Activated CD4-positive, alpha-beta T cell treated with anti-CD3 and anti-CD28 coated beads, Interleukin-2, Interleukin-6, amounts not matched to agents 100 ng/mL and 50 ng/mL, durations not matched to agents 16 hours and 8 hours (primary cell): ENCODE results near the gene MAN1C1.
A peak's percentile ranks its signal among the peaks of the same experiment; 100 is the strongest.

ENCODE experiments used
- DNase-seq: peaks from one replicate; pipeline ENCODE4 v3.0.0-alpha.2; 2020

Gene MAN1C1

DNA sequence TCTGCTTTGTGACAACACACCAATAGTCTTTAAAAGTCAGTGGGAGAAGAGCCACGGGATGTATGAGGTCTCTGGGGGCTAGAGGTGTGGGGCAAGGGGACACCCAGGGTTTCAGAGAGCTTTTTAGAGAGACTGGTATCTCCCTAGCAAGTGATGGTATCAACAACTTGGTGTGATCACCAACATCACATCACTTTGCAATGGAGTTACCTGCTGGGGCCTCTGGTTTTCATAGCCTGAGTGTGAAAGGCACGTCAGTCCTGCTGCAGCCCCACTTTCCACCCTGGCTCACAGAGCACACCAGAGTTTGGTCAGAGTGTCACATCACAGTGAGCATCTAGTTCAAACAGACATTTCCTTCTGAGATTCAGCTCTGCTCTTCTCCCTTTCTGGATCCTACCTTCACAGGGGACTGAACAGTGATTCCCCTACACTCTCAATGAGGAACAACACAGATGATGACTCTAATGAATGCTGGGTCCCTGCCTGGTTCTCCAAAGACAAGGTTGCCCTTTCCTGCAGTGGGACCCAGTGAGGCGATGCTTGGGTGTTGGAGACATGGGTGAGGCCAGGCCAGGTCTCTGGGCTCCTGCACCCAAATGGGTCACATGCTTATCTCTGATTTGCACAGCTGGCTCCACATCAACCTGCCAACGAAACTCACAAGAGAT lies 2.0 kb upstream of the MAN1C1 start:
- DNase-seq, result no peak

DNA sequence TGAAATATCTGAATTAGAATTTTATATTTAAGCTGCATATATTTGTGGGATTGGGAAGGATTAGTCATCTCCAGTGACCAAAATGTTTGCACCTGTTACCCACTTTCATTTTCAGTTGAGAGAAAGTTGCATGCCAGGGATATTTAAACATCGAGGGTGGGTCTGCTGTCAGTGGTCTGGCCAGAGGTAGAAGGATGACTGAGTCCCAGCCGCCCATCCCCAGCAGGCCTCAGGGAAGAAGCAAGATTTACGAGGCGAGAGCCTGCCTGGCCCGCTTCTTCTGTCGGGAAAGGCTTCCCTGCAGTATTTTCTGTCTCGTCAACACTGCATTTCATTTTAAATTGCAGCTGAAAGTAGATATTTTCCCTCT lies 1.4 kb upstream of the MAN1C1 start:
- DNase-seq, result no peak

DNA sequence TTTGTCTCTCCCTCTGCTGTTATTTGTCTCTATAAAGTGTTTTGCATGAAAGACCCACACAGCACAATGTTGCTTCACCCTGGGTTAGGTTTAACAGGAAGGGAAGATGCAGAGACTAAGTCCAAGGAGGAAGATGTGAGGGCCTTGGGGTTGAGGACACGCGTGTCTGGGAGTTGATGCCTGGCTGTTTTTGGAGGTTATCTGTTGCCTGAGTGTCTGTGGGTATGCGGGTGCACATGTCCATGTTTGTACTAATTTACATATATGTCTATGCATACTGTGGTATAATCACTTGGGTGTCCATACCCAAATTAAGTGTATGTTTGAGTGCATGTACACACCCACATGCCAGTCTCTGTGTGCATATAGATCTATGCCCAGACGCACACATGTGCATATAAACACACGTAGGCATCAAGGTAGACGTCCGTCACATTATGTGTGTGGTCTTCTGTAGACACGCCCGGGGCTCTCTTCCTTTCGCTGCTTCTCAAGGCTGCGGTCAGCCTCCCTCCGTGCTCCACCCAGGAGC lies 962 bp upstream of the MAN1C1 start:
- DNase-seq, result no peak

DNA sequence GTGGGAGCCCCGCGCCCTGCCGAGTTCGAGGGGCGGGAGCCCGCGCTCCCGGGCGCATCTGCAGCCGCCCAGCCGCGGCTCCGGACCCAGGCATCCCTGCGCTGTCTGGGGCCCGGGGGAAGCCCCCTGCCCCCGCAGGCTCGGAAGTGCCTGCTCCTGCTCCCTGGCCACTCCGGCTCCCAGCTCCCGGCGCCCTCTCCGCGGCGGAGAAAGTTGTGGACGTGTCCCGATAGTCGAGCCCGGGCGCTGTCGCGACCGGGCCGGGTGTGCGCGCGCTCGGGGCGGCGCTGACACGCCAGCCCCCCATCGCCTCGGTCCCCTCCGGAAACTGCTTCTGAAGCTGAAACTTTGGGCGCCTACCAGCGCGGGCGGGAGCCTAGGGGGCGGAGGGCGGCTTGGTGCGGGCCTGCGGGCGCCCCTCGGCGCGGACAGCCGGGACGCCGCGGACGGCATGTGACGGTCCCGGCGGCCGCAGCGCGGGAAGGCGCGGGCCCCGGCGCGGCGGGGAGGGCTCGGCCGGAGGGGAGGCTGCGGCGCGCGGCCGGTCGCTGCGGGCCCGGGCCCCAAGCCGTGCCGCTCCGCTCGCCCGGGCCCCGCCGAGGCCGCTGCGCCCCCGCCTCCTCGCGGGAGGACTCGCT lies 515 bp downstream of the MAN1C1 start:
- no peak for DNase-seq

DNA sequence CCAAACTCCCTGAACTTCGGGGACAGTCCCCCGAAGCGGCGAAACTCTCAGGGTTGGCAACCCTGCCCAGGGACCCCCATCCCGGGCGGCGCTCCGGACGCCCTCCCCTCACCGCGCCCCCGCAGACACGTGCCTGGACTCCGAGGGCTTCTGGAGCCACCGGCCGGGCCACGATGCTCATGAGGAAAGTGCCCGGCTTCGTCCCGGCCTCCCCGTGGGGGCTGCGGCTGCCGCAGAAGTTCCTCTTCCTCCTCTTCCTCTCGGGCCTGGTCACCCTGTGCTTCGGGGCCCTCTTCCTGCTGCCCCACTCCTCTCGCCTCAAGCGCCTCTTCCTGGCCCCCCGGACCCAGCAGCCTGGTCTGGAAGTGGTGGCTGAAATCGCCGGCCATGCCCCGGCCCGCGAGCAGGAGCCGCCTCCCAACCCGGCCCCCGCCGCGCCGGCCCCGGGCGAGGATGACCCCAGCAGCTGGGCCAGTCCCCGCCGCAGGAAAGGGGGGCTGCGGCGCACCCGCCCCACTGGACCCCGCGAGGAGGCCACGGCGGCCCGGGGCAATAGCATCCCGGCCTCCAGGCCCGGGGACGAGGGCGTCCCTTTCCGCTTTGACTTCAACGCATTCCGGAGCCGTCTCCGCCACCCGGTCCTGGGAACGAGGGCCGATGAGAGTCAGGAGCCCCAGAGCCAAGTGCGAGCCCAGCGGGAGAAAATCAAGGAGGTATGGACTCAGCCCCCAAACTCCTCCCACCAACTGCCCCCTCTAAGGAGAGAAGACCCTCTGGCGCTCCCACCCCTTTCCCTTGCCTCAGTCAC lies 1.2 kb downstream of the MAN1C1 start:
- DNase-seq, result no peak

DNA sequence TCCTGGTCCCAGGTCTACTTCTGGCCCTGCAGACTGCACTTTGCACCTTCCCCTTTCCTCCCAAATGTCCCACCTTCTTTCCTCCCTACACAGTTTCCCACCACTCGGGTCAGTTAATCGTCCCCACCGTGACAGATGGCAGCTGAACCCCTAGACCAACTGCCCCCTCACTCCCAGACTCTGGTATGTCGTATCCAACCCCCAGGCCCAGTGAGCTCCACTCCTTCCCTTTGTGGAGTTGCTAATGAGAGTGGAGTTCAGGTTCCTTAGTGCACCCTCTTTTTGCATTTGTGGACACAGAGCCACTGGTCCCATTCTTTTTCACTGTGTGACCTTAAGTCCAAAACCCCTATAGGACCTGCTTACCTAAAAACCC lies 1.8 kb downstream of the MAN1C1 start:
- no peak for DNase-seq

DNA sequence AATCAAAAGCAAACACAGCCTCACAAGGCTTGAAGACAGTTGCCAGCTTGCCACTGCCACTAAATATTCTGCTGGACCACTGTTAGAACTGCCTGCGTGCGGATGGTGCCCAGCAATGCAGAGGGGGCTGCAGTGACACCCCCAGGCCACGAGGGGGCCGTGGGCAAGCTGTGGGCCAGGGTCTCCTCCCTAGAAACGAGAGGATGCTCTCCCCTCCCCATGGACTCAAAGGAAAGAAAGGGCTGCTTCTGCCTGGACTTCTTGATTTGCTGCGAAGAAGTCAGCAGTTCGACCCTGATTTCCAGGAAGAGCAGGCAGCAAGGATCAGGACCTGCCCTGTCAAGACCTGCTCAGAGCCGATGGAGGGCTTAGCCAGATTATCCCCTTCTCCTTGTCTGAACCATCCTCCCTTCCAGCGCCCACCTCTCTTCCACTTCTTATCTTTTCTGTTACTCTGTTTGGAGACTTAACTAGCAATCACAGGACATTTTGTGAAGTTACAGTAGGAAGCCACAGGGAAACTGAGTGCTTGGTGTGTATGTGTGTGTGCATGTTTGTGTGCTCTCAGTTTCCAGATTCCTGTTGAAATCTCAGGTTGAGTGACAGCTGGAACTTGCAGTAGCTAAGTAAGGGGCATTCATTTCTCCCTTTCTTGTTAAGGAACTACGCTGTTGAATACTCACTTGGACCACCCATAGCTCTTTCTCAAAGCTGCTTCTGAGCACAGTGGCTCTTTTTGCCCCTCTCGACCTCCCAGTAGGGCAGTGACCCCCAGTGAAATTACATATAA lies 2.7 kb downstream of the MAN1C1 start:
- peak; percentile 45 for DNase-seq

DNA sequence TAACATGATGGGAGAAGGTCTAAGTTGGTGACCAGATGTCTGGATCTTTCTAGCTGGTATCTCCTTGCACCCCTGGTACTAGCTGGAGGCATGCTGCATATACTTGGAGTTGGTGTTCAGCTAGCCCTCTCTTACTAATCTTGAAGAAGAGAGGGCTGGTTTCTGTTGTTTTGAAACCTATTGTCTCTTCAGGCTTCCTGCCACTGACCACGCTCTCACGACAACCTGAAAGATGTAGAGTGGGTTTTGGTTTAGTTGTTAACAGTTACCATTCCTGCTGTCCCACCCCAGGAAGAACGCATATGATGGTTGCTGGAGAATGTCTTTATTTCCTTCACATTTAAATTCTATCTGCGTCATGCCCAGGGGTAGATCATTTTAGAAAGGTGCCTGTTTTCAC lies 3.6 kb downstream of the MAN1C1 start:
- peak; percentile 33 for DNase-seq

DNA sequence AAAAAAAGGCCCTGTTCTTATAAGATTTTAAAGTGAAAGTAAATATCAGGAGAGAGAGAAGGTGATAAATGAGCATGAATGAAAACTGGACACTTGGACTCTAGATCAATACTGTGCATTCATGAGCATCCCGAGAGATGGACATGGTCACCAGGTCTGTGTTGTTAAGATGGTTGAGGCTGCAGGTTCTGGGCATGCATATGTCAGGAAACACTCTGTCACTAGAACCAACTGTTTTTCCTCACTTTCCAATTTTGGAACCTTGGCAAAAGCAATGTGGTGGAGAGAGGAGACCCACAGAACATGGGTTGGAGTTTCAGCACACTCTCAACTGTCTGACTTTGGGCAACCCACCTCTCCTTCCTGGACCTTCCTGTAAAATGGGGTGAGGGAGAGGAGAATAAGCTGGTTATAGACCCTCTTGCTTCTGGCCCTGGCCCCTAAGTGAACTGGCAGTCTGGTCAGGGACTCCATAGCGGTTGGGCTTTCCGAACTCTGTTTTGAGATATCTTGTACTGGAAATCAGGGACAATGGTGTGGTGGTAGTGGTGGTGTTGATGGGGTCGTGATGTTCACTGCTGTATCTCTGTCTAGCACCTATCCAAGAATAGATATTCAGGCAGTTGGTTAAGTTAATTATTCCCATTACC lies 4.2 kb downstream of the MAN1C1 start:
- DNase-seq, result no peak

DNA sequence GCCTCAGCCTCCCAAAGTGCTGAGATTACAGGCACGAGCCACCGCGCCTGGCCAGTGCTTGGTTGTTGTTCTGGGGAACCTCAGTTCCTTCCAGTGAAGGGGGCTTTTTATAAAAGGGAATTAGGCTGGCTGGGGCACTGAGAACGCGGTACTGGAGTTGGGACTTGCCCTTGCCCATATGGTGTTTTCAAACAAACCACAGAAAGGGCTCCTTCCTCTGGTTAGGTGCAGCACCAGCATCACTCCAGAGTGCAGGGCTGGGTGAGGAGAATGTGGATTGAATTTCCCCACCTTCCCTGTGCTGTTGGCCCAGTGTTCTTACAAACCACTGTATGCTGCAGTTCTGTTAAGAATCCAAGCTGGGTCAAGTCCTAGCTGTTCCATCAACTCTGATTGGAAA lies 5.3 kb downstream of the MAN1C1 start:
- no peak for DNase-seq

DNA sequence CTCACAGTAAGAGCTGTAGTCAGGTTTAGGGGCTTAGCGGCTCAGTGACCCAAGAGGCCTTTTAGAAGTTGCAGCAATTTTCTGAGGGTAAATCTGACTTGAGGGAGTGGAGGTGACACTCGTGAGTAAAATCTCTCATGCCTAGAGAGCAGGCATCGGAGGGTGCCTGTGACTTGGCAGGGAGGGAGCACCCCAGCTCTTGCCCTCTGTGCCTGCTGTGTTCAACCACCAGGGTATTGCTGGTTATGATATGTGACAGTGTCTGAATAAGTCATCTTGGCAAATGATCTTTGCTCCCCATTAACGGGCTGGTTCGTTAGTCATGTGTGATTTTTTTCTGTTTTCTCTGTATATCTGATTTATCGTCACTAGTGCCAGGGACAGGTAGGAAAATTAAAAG lies 5.9 kb downstream of the MAN1C1 start:
- no peak for DNase-seq

DNA sequence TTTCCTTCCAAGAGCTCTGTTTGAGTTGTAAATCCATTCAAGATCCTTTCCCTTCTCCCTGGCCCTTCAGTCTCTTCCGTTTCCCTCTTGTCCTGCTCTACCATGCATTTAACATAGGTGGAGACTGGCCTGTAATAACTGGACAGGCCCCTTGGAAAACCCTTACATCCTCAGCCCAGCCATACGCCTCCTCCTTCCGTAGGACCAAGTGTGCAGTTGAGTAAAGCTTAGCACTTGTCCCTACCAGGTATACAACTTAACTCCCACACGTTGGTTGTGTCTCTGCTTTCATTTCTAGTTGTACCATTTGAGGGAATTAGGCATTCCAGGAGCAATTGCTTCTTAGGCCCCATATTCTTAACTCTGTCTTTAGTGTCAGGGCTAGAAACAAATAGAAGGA lies 6.4 kb downstream of the MAN1C1 start:
- DNase-seq, result no peak

DNA sequence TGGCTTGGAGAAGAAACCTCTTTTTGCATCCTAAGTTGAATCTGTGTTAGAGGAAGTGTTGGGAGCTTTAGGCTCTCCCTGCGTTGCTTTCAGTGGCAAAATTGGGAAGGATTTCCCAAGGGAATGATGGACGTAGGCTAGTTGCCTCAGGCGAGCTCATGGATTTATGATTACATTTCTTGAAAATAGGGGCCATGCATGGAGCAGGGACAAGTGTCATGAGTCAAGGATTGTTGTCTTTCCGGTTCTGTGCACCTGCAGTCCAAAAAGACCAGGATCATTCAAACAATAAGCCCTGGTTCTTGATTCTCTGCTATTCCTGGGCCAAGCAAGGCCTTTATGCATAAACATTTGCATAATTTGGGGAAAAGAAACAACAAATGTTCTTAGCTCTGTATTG lies 7.1 kb downstream of the MAN1C1 start:
- no peak for DNase-seq

DNA sequence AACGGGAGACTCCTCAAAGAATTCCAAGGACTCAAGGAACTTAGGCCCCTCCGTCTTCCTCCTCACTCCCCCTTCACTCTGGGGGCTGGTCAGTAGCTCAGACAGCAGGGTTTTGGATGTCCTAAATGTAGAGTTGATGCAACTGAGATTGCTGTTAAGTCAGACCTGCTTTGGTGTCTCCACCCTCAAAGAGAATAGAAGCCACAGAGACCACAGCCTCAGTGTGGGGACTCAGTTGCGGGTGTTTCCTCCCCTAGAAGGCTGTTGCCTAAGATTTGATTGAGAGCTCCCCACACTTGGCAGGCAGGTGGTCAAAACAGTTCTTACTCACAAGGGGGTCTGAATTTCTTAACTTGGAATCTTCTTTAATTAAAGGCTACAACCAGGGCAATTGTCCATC lies 7.6 kb downstream of the MAN1C1 start:
- peak; percentile 23 for DNase-seq

DNA sequence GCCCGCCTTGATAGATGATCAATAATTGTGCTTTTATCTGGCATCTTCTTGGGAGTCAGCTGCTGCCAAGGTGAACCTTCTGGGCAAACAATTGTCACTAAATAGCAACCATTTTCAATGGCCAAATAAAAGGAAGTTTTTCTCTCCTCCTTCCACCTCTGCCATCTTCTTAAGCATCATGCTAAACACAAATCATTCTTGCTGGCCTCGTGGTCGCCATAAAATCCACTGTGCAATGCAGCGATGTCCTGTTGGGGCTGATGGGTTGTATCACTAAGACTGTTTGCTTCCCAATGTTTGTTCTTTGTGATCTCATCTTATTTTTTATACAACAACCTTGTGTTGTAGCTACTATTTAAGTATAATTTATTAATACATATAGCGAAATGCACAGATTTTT lies 8.0 kb downstream of the MAN1C1 start:
- no peak for DNase-seq

DNA sequence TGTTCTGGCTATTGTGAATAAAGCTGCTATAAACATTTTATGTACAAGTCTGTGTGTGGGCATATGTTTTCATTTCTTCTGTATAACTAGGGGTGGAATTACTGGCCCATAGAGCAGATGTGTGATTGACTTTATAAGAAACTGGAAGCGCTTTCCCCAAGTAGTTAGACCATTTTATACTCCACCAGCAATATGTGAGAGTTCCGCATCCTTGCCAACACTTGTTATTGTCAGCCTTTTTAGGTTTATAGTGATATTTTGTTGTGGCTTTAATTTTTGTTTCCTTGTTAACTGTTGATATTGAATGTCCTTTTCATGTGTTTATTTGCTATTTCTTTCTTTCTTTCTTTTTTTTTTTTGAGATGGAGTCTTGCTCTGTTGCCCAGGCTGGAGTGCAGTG lies 9.4 kb downstream of the MAN1C1 start:
- DNase-seq, result no peak

DNA sequence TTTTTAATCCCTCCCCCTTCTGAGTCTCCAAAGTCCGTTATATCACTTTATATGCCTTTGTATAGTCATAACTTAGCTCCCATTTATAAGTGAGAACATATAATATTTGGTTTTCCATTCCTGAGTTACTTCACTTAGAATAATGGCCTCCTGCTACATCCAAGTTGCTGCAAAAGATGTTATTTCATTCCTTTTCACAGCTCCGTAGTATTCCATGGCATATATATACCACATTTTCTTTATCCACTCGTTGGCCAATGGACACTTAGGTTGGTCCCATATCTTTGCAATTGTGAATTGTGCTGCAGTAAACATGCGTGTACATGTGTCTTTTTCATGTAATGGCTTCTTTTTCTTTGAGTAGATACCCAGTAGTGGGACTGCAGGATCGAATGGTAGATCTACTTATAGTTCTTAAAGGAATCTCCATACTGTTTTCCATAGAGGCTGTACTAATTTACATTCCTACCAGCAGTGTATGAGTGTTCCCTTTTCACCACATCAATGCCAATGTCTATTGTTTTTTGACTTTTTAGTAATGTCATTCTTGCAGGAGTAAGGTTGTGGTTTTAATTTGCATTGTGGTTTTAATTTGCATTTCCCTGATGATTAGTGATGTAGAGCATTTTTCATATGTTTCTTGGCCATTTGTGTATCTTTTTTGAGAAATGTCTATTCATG lies 12.3 kb downstream of the MAN1C1 start:
- DNase-seq, result no peak

DNA sequence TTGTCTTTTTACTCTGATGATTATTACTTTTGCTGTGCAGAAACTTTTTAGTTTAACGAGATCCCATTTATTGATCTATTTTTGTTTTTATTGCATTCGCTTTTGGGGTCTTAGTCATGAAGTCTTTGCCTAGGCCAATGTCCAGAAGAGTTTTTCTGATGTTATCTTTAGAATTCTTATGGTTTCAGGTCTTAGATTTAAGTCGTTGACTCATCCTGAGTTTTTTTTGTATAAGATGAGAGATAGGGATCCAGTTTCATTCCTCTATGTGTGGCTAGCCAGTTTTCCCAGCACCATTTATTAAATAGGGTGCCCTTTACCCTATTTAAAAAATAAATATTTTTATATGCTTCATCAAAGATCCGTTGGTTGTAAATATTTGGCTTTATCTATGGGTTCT lies 13.2 kb downstream of the MAN1C1 start:
- DNase-seq, result no peak

DNA sequence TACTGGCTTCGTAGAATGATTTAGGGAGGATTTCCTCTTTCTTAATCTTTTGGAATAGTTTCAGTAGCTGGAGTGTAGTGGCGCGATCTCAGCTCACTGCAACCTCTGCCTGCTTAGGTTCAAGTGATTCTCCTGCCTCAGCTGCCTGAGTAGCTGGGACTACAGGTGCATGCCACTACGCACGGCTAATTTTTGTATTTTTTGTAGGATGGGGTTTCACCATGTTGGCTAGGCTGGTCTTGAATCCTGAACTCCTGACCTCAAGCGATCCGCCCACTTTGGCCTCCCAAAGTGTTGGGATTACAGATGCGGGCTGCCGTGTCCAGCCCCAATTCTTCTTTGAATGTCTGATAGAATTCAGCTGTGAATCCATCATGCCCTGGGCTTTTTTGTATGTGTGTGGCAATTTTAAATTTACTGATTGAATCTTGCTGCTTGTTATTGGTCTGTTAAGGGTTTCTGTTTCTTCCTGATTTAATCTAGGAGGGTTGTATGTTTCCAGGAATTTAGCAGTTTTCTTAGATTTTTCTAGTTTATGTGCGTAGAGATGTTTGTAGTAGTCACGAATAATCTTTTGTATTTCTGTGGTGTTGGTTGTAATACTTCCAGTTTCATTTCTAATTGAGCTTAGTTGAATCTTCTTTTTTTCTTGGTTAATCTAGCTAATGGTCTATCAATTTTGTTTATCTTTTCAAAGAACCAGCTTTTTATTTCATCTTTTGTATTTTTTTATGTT lies 15.3 kb downstream of the MAN1C1 start:
- DNase-seq, result no peak

DNA sequence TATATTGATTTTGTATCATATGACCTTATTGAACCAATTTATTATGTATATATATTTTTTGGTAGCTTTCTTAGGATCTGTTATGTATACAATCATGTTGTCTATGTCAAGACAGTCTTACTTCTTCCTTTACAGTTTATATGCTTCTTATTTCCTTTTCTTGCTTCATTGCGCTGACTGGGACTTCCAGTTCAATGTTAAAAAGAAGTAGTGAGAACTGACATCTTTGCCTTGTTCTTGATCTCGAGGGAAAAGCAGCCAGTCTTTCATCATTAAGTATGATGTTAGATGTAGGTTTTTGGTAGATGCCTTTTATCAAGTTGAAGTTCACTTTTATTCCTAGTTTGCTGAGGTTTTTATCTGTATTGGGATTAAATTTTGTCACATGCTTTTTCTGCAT lies 17.5 kb downstream of the MAN1C1 start:
- DNase-seq, result no peak

DNA sequence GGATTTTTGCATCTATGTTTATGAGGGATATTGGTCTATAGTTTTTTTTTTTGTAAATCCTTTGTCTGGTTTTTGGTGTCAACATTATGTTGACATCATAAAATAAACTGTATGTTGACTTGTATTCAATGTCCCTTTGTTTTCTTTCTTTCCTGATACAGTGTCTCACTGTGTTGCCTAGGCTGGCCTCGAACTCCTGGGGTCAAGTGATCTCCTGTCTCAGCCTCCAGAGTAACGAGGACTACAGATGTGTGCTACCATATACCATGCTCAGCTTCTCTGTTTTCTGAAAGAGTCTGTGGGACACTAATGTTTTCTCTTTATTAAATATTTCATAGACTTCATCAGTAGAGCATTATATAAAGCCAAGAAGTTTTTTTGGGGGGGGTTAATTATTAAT lies 18.3 kb downstream of the MAN1C1 start:
- DNase-seq, result no peak
